HepG2 (cell line): ENCODE results near the gene PBX2. TPM values are rescaled to one million over a fixed set of nuclear protein-coding genes. Genes with fewer than 3 reads are reported as not detected.

Source experiments
- ATAC-seq: fragments of 200-7000 bp; cut with Tn5 transposase; 3 replicates; pipeline ENCODE4 v1.9.1; 2020; ENCODE audit warnings: mild to moderate bottlenecking, moderate library complexity
- BruUV-seq: library from RNA; stranded (reverse); fragments of 400-500 nt; replicated peaks from 2 replicates; lab custom pipeline; 2021; lab: Mats Ljungman, UMichigan
- CTCF ChIA-PET: fragments of 300-600 bp; formaldehyde crosslinking; extraction: SDS; loops from one replicate; lab custom pipeline; 2021; ENCODE audit warnings: low total read pairs, inconsistent platforms, low intra/inter-chr PET ratio; lab: Yijun Ruan, JAX
- POLR2A ChIA-PET: fragments of 350-600 bp; sonication (Branson Sonifier 250); formaldehyde crosslinking; loops from one replicate; lab custom pipeline; 2020; ENCODE audit warnings: antibody characterized with exemption, inconsistent platforms; lab: Yijun Ruan, JAX
- DNase-seq: peaks from one replicate; pipeline ENCODE4 v3.0.0-alpha.2; 2015; ENCODE audit warnings: low spot score
- FAIRE-seq: peaks from 3 replicates; lab custom pipeline; 2011; peaks lifted over from hg19 to GRCh38; lab: Jason Lieb, UNC
- H2AFZ ChIP-seq: one replicate; pipeline ENCODE4 v1.6.1; 2011; ENCODE audit warnings: low read length, inconsistent platforms
- H3K27ac ChIP-seq: fragments of 300-600 bp; 3 replicates; pipeline ENCODE4 v1.8.0; 2011; ENCODE audit warnings: mixed run types, mild to moderate bottlenecking, mixed read lengths, low read length, inconsistent platforms; ENCODE audit not compliant: insufficient read depth; ENCODE audit errors: extremely low read length
- H3K27me3 ChIP-seq, 2 experiments: fragments of 200-600 bp in 1 of 2; 2 replicates in 1 of 2; 3 replicates in 1 of 2; pipeline versions ENCODE4 v1.6.0 to v1.8.0; 2011; ENCODE audit warnings: low read length in 2 of 2, mild to moderate bottlenecking in 2 of 2, moderate library complexity in 2 of 2, inconsistent platforms in 1 of 2; ENCODE audit not compliant: insufficient read depth in 2 of 2, control insufficient read depth in 1 of 2
- H3K36me3 ChIP-seq, 2 experiments: fragments of 200-600 bp in 1 of 2; replicated peaks in 1 of 2; 2 replicates in 1 of 2; 3 replicates in 1 of 2; pipeline versions ENCODE4 v1.5.1 to v1.8.0; 2011; ENCODE audit warnings: low read length in 2 of 2, inconsistent platforms in 1 of 2; ENCODE audit not compliant: insufficient read depth in 2 of 2, control insufficient read depth in 1 of 2
- H3K4me1 ChIP-seq: 2 replicates; pipeline ENCODE4 v1.5.1; 2012; ENCODE audit warnings: low read length, inconsistent platforms; ENCODE audit not compliant: insufficient read depth
- H3K4me2 ChIP-seq: 2 replicates; pipeline ENCODE4 v1.6.0; 2011; ENCODE audit warnings: low read depth, low read length, inconsistent platforms
- H3K4me3 ChIP-seq, 3 experiments: fragments of 200-600 bp in 1 of 3; sonication (generic), shearing (Covaris generic) in 1 of 3; replicated peaks in 1 of 3; 2 replicates each; pipeline ENCODE4 v1.5.1; 2011 to 2016; ENCODE audit warnings: low read length in 3 of 3, inconsistent platforms in 2 of 3, low read depth in 2 of 3, mild to moderate bottlenecking in 2 of 3, control low read depth in 1 of 3, mixed read lengths in 1 of 3; ENCODE audit not compliant: insufficient read depth in 1 of 3
- H3K79me2 ChIP-seq: one replicate; pipeline ENCODE4 v1.6.1; 2011; ENCODE audit warnings: low read length, inconsistent platforms; ENCODE audit not compliant: insufficient read depth
- H3K9ac ChIP-seq: 2 replicates; pipeline ENCODE4 v1.6.0; 2011; ENCODE audit warnings: mild to moderate bottlenecking, low read depth, low read length, inconsistent platforms; ENCODE audit not compliant: insufficient read depth
- H3K9me3 ChIP-seq: 2 replicates; pipeline ENCODE4 v1.5.1; 2012; ENCODE audit warnings: mild to moderate bottlenecking, low read length
- H4K20me1 ChIP-seq: 2 replicates; pipeline ENCODE4 v1.6.0; 2011; ENCODE audit warnings: inconsistent platforms, mild to moderate bottlenecking, low read length, moderate library complexity; ENCODE audit not compliant: insufficient read depth
- CCDC6 ChIP-seq: sonication (generic); formaldehyde crosslinking; IDR thresholded peaks from 2 replicates; pipeline ENCODE4 v1.8.1; 2022; ENCODE audit warnings: mild to moderate bottlenecking, missing genetic modification reagents, moderate library complexity
- GLI4 ChIP-seq: sonication (generic); formaldehyde crosslinking; IDR thresholded peaks from 2 replicates; pipeline ENCODE4 v1.5.1; 2020; ENCODE audit warnings: missing genetic modification reagents, mild to moderate bottlenecking, moderate library complexity, borderline replicate concordance
- IRF2 ChIP-seq: IDR thresholded peaks from 2 replicates; pipeline ENCODE4 v1.6.1; 2018; ENCODE audit warnings: missing genetic modification reagents, missing compliant biosample characterization
- MIER3 ChIP-seq: IDR thresholded peaks from 2 replicates; pipeline ENCODE4 v1.6.1; 2016; ENCODE audit warnings: missing compliant biosample characterization, borderline replicate concordance
- MTA3 ChIP-seq: sonication (generic); formaldehyde crosslinking; IDR thresholded peaks from 2 replicates; pipeline ENCODE4 v1.4.0; 2020; ENCODE audit warnings: missing genetic modification reagents
- ZNF563 ChIP-seq: sonication (generic); formaldehyde crosslinking; IDR thresholded peaks from 2 replicates; pipeline ENCODE4 v1.8.0; 2022; ENCODE audit warnings: mild to moderate bottlenecking, moderate library complexity, missing genetic modification reagents
- ZNF619 ChIP-seq: sonication (generic); formaldehyde crosslinking; IDR thresholded peaks from 2 replicates; pipeline ENCODE4 v1.4.0; 2020; ENCODE audit warnings: mild to moderate bottlenecking, missing genetic modification reagents
- ZNF746 ChIP-seq: sonication (generic); formaldehyde crosslinking; IDR thresholded peaks from 2 replicates; pipeline ENCODE4 v1.8.0; 2022; ENCODE audit warnings: mild to moderate bottlenecking, missing genetic modification reagents
- ZSCAN12 ChIP-seq: sonication (generic); formaldehyde crosslinking; IDR thresholded peaks from 2 replicates; pipeline ENCODE4 v1.9.0; 2021; ENCODE audit warnings: mild to moderate bottlenecking, missing genetic modification reagents
- WGBS: methylation state at CpG from one replicate; pipeline ENCODE4 v1.1.6; 2017; ENCODE audit warnings: low lambda C conversion rate; 5-methylcytosine and 5-hydroxymethylcytosine counted together
- in situ Hi-C: cut with HindIII; loops from 2 replicates; pipeline ENCODE4 v1.10.0; 2017; ENCODE audit warnings: low pct_unique_long_range_greater_than_20kb; ENCODE audit not compliant: extremely low pct_ligation_motif_present
- intact Hi-C: fragments of 100-400 bp; cut with micrococcal nuclease; formaldehyde crosslinking; loops from one replicate; pipeline ENCODE4 v1.10.0; 2022; ENCODE audit not compliant: unreplicated experiment
- polyA plus RNA-seq, 8 experiments: library from polyadenylated mRNA; depleted of rRNA in 3 of 8; stranded (reverse) in 7 of 8; unstranded in 1 of 8; fragments of >200 nt; fragmentation: Illumina TruSeq in 4 of 8; extraction: Trizol in 4 of 8; gene quantifications; 2 replicates each; pipeline versions ENCODE4 v1.2.1 to v1.2.3, GENCODE V29; 2011 to 2016; ENCODE audit warnings: low read depth in 4 of 8, missing spikeins in 1 of 8, mixed read lengths in 1 of 8; ENCODE audit not compliant: insufficient read depth in 1 of 8
- total RNA-seq, 5 experiments: library from RNA; depleted of rRNA; stranded (reverse); fragments of >200 nt; fragmentation: Illumina TruSeq; extraction: Trizol; gene quantifications; 2 replicates each; pipeline ENCODE4 v1.2.3, GENCODE V29; 2016; ENCODE audit warnings: low read depth in 1 of 5
- TF ChIP-seq, protein P1 (sequence below): sonication (generic); formaldehyde crosslinking; IDR thresholded peaks from 2 replicates; pipeline ENCODE4 v1.5.0; 2020; ENCODE audit warnings: missing genetic modification reagents
- TF ChIP-seq, protein P2 (sequence below): sonication (generic); formaldehyde crosslinking; conservative IDR thresholded peaks from 2 replicates; pipeline ENCODE4 v1.4.0; 2020; ENCODE audit warnings: missing genetic modification reagents

PBX2 gene
- total and polyA plus RNA-seq, 2 of the 13 experiments (the other 11 are each of a cell fraction or from before 2014, with no cell fraction given) = 42.3 to 77.8 TPM

DNA sequence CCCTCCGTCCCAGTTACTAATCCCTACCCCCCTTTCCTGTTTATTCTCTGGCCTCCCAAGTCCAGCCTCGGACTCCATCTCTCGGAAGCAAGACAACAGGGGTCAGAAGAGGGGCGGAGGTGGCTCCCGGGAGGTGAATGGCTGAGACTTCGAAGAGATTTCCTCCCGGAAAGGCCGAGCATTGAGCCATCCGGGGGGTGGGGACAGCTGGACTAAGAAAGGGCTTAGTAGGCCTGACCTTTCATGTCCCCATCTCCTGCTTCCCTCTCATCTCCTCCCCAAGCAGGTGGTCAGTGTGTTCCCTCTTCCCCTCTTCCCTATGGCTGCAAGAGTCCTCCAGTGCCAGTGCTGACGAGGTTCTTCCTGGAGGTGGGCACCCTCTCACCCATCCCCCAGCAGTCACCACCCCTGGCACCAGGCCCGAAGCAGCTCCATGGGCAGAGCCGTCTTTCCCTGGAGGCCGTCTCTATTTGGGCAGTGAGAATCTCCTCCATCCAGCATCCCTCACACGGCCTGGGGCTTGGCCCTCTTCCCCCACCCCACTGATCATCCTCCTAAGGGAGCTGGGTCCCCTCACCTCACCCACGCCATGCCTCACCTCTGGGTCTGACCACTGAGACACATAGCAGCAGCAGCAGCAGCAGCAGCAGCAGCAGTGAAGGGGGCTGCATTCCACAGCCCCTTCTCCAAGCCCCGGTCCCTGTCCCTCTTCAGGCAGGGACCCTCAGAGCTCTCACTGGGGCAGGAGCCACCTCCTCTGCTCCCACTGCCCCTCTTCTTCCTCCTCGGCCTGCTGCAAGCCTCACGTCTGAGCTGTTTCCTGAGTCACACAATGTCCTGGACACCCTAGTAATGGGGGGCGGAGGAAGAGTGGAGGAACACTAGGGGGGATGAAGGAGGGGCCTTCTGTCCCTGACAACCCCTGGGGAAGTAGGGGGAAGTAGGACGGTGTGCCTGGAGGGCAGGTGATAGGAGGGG, 33.5 kb upstream of the PBX2 start, which contains the start of gene NOTCH4:
Gene NOTCH4, minus strand, starts transcription at position 810 of the 978 bp plus-strand sequence. Its CDS starts 139 bp downstream, at position 671.
- no peaks in the 10 kb centered on the region for H3K9me3 ChIP-seq
- DNase-seq (no peak), FAIRE-seq (no peak), ATAC-seq (no peak)
- H3K4me1 ChIP-seq = no peaks in the 10 kb centered on the region
- no peaks in the 10 kb centered on the region for H3K79me2 ChIP-seq
- no peak within 1 kb of the TSS for H3K4me2 ChIP-seq
- CTCF ChIA-PET = no interaction called here
- no peaks in the 10 kb centered on the region for H4K20me1 ChIP-seq
- POLR2A ChIA-PET = no interaction called here
- in situ Hi-C loops (no loop called here), intact Hi-C loops (no loop called here)
- no peak within 1 kb of the TSS for H2AFZ ChIP-seq
- H3K27ac ChIP-seq = no peak within 1 kb of the TSS
- H3K4me3 ChIP-seq = no peak within 1 kb of the TSS
- WGBS = 19% methylated on average over 20 of the region's 20 CpGs
- H3K9ac ChIP-seq = no peak within 1 kb of the TSS
- no TSS peak for BruUV-seq
- H3K36me3 ChIP-seq = no peaks in the 10 kb centered on the region
- TF ChIP-seq ZNF563 (CRISPR knock-in tag) = no peak
- TF ChIP-seq MIER3 (CRISPR knock-in tag) = no peak
- no peak for TF ChIP-seq IRF2
- TF ChIP-seq MTA3 (CRISPR knock-in tag) = no peak
- TF ChIP-seq, protein P1, sequence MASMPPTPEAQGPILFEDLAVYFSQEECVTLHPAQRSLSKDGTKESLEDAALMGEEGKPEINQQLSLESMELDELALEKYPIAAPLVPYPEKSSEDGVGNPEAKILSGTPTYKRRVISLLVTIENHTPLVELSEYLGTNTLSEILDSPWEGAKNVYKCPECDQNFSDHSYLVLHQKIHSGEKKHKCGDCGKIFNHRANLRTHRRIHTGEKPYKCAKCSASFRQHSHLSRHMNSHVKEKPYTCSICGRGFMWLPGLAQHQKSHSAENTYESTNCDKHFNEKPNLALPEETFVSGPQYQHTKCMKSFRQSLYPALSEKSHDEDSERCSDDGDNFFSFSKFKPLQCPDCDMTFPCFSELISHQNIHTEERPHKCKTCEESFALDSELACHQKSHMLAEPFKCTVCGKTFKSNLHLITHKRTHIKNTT = no peak
- no peak for TF ChIP-seq ZSCAN12 (CRISPR knock-in tag)
- TF ChIP-seq ZNF746 (CRISPR knock-in tag) = no peak
- TF ChIP-seq, protein P2, sequence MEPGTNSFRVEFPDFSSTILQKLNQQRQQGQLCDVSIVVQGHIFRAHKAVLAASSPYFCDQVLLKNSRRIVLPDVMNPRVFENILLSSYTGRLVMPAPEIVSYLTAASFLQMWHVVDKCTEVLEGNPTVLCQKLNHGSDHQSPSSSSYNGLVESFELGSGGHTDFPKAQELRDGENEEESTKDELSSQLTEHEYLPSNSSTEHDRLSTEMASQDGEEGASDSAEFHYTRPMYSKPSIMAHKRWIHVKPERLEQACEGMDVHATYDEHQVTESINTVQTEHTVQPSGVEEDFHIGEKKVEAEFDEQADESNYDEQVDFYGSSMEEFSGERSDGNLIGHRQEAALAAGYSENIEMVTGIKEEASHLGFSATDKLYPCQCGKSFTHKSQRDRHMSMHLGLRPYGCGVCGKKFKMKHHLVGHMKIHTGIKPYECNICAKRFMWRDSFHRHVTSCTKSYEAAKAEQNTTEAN (CRISPR knock-in tag) = no peak
- TF ChIP-seq CCDC6 (CRISPR knock-in tag) = no peak
- TF ChIP-seq GLI4 (CRISPR knock-in tag) = no peak
- no peak for TF ChIP-seq ZNF619 (CRISPR knock-in tag)
- H3K27me3 ChIP-seq = peaks cover 2 to 63% of the 10 kb centered on the region in 2 experiments; a peak in 4 of 5 replicates
